Activated CD8-positive, alpha-beta memory T cell treated with anti-CD3 and anti-CD28 coated beads, Interleukin-2, amount 50 U/mL, for 24 hours (primary cell): ENCODE measurements around the gene PTTG2.
"Not testable (repeated sequence)": the region's sequence is repeated elsewhere in the genome, so short reads cannot be mapped to it uniquely, and the experiment has no call there.

Experiments
- DNase-seq: peaks from one replicate; pipeline ENCODE4 v3.0.0-alpha.2; 2020; ENCODE audit errors: extremely low read depth

PTTG2 gene

GRCh38 chr4:37956941-37957340 is 3.3 kb upstream of the PTTG2 start:
- DNase-seq, result no peak

GRCh38 chr4:37958932-37959331 is 1.3 kb upstream of the PTTG2 start:
- no peak for DNase-seq

GRCh38 chr4:37960679-37961450 is 667 bp downstream of the PTTG2 start:
- no peak for DNase-seq

DNA sequence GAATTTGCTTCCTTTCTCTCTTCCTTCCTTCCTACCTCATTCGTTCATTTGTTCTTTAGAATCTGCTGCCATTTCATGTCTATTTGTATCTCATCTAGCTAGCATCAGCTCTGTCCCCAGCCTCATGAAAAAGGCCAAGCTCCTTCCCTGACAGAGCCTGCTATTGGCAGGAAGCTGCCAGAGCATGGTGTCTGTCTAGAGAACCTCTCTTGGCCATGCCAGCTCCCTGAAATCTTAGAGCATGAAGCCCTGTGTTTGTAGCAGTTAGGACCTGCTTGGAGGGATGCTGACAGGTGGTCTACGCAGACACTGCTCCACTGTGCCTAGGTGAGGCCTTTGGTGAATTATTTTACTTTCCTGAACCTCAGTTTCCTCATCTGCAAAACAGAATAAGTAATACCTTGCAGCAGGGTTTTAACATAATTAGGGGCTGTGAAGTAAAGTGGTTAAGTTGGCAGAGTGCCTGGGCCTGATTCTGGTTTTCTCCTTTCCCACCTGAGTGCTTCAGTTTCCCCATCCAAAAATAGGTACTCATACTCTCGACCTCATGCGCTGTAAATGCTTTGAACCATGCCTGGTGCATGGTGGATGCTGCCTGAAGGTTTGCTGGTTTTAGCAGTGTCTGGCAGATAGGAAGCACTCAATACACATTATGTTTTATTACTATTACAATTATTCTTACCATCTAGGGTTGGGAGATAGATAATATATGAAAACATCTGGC is 4.7 kb downstream of the PTTG2 start:
- no peak for DNase-seq

GRCh38 chr4:37966044-37966443 is 5.8 kb downstream of the PTTG2 start:
- DNase-seq, result no peak

DNA sequence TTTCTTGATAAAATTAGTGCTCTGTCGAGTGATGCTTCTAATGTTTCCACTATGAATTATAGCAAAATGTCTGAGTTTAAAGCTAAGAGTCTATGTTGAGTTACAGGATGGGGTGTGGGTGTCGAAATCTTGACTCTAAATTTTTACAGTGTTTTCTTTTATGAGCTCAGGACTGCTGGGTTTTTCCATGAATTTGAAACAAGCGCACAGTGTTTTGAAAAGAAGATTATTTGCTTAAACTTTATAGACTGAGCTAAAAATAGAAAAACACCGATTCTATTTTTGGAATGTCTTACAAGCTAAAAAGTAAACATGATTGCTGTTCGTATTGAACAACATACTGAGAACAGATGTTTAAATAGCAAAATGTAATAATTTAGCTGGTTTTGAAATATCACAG is 7.5 kb downstream of the PTTG2 start:
- DNase-seq, result no peak

- no peak for DNase-seq
These were observed 8.5 kb downstream of the PTTG2 start for GRCh38 chr4:37968747-37969146.

GRCh38 chr4:37970702-37971101 is 10.5 kb downstream of the PTTG2 start:
- peak; percentile 34 for DNase-seq

DNA sequence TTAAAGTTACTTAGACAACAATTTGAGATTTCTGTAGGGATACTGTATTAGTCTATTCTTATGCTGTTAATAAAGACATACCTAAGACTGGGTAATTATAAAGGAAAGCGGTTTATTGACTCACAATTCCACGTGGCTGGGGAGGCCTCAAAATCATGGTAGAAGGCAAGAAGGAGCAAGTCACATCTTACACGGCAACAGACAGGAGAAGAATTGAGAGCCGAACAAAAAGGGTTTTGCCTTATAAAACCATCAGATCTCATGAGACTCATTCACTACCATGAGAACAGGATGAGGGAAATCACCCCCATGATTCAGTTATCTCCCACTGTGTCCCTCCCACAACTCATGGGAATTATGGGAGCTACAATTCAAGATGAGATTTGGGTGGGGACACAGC is 11.0 kb downstream of the PTTG2 start:
- no peak for DNase-seq

DNA sequence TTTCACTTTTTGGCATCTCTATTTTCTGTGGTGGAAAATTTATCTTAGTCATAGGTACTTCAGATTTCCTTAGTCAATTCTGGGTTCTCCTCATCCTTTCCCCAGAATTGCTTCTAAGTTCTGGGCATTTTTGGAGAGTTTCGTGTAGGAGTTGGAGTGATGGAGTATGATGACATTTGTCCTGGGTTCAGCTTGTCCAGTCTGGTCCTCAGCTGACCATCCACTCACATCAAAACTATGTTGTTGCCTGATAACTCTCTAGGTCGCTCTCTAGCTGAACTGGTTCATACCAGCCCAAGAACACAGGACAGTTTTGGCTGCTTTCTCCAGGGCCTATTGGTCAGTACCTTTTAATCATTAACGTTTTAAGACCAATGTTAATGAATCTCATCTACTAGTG is 13.2 kb downstream of the PTTG2 start:
- DNase-seq, result no peak

DNA sequence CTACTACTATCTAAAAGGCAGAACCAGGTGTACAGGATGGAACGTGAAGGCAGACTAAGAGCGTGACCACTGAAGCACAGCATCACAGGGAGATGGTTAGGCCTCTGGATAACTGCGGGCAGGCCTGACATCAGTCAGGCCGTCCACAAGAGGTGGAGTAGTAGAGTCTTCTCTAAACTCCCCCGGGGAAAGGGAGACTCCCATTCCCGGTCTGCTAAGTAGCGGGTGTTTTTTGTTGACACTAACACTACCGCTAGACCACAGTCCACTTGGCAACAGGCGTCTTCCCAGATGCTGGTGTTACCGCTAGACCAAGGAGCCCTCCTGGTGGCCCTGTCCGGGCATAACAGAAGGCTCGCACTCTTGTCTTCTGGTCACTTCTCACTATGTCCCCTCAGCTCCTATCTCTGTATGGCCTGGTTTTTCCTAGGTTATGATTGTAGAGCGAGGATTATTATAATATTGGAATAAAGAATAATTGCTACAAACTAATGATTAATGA is 15.2 kb downstream of the PTTG2 start:
- not testable (repeated sequence) for DNase-seq

- no peak for DNase-seq
These were observed 16.3 kb downstream of the PTTG2 start for GRCh38 chr4:37976507-37976906.

DNA sequence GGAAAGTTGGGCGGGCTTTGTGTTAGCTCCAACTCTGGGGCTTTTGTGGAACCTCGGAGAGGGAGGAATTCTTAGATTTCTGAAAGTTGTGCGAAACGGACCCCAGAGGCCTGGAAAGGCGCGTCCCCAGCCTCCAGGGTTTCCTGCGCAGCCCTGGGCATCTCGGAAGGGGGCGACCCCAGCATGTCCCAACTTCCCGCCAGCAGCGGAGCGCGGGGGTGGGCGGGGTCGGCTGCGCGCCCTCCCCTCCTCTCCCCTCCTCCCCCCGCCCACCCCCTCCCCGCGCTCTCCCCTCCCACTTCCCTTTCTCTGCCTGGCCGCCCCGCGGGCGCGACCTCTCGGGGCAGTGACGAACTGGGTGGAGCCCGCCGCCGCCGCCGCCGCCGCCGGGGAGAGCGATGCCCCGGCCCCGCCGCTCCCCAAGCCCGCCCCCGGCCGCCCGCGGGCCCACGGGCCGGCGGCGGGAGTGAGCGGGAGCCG is 16.8 kb downstream of the PTTG2 start:
- DNase-seq, result peak; percentile 29

- peak; percentile 28 for DNase-seq
These were observed 17.5 kb downstream of the PTTG2 start for GRCh38 chr4:37977471-37978247.

GRCh38 chr4:37978248-37978924 is 18.2 kb downstream of the PTTG2 start:
- DNase-seq, result no peak

GRCh38 chr4:37980246-37980645 is 20.0 kb downstream of the PTTG2 start:
- no peak for DNase-seq

GRCh38 chr4:37981425-37981824 is 21.2 kb downstream of the PTTG2 start:
- DNase-seq, result no peak

- DNase-seq, result no peak
These were observed 21.9 kb downstream of the PTTG2 start for GRCh38 chr4:37981844-37982720.

- DNase-seq, result no peak
These were observed 22.5 kb downstream of the PTTG2 start for GRCh38 chr4:37982736-37983135.

DNA sequence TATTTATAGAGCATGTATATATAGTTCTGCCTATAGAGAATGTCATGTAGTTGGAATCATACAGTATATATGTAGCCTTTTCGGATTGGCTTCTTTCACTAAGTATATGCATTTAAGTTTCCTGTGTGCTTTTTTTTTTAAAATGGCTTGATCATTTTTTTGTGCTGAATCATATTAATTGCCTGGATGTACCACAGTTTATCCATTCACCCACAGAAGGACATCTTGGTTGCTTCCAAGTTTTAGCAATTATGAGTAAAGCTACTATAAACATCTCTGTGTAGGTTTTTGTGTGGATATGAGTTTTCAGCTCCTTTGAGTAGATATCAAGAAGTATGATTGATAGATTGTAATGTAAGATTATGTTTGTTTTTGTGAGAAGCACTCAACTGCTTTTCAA is 23.8 kb downstream of the PTTG2 start:
- DNase-seq, result no peak
